ENCODE results near the gene TVP23C.

TVP23C gene

GRCh38 chr17:15462976-15463772 lies 100.1 kb downstream of the TVP23C start:
- DNase-seq, result no peak

GRCh38 chr17:15457723-15458094 lies 105.6 kb downstream of the TVP23C start:
- DNase-seq, result no peak

- no peak for DNase-seq
Observed at GRCh38 chr17:15456972-15457722, 106.1 kb downstream of the TVP23C start.

- no peak for DNase-seq
Observed at GRCh38 chr17:15456496-15456895, 106.8 kb downstream of the TVP23C start.

GRCh38 chr17:15454346-15454745 lies 108.9 kb downstream of the TVP23C start:
- no peak for DNase-seq

- no peak for DNase-seq
Observed at GRCh38 chr17:15453782-15454181, 109.5 kb downstream of the TVP23C start.

GRCh38 chr17:15453246-15453645 lies 110.0 kb downstream of the TVP23C start:
- no peak for DNase-seq

GRCh38 chr17:15452746-15453145 lies 110.5 kb downstream of the TVP23C start:
- DNase-seq, result no peak

All from NCI-H82 (cell line).